ENCODE measurements around the gene DIAPH3. TPM values are rescaled to one million over a fixed set of nuclear protein-coding genes. Genes with fewer than 3 reads are reported as not detected.

The DIAPH3 gene
- total RNA-seq, 2 experiments from 2014 or later = 0.08 to 0.11 TPM

- POLR2A ChIA-PET = no interaction called here
- Histone ChIP-seq H3K9me3 (ENCODE audit: control insufficient read depth in 1 of 2, insufficient read depth in 1 of 2, low read length in 2 of 2) (no peaks in the 10 kb centered on the region), H3K36me3 (ENCODE audit: insufficient read depth, low read length) (no peaks in the 10 kb centered on the region), H3K4me3 (ENCODE audit: low read length) (no peak overlapping the region), H3K27ac (ENCODE audit: low read depth in 1 of 2, low read length in 2 of 2) (no peak overlapping the region), H3K27me3 (ENCODE audit: control insufficient read depth in 1 of 2, insufficient read depth in 2 of 2, low read length in 2 of 2) (no peaks in the 10 kb centered on the region), H3K4me1 (ENCODE audit: insufficient read depth, low read length) (no peaks in the 10 kb centered on the region)
- CTCF ChIA-PET = interaction anchor here (1.6 kb wide), 1 partner anchor 18 kb away, joined by 3 read pairs; no protein-coding TSS in a partner anchor
- no peak for DNase-seq
- TF ChIP-seq CTCF (IDR thresholded peaks at IDR 0.05) = no peak
- H3K36me3 Mint-ChIP-seq (ENCODE audit: low read depth) = no peaks in the 10 kb centered on the region
- no peak for ATAC-seq (ENCODE audit: poor library complexity)
- no peaks in the 10 kb centered on the region for H3K27me3 Mint-ChIP-seq
- H3K27ac Mint-ChIP-seq = no peak overlapping the region
- no peaks in the 10 kb centered on the region for H3K4me1 Mint-ChIP-seq (ENCODE audit: low read depth)
- H3K4me3 Mint-ChIP-seq = no peak overlapping the region
- no peaks in the 10 kb centered on the region for H3K9me3 Mint-ChIP-seq
- intact Hi-C loops (cut with DNase I, micrococcal nuclease) = no loop called here
Measured at GRCh38 chr13:60150538-60150937, 13.2 kb downstream of the DIAPH3 start.

- no peak overlapping the region for H3K27ac Mint-ChIP-seq
- Histone ChIP-seq H3K4me3 (ENCODE audit: low read length) (no peak overlapping the region), H3K9me3 (ENCODE audit: control insufficient read depth in 1 of 2, insufficient read depth in 1 of 2, low read length in 2 of 2) (no peaks in the 10 kb centered on the region), H3K36me3 (ENCODE audit: insufficient read depth, low read length) (no peaks in the 10 kb centered on the region), H3K4me1 (ENCODE audit: insufficient read depth, low read length) (no peaks in the 10 kb centered on the region), H3K27ac (ENCODE audit: low read depth in 1 of 2, low read length in 2 of 2) (no peak overlapping the region), H3K27me3 (ENCODE audit: control insufficient read depth in 1 of 2, insufficient read depth in 2 of 2, low read length in 2 of 2) (no peaks in the 10 kb centered on the region)
- ChIA-PET POLR2A (no interaction called here), CTCF (no interaction called here)
- no peaks in the 10 kb centered on the region for H3K9me3 Mint-ChIP-seq
- no peaks in the 10 kb centered on the region for H3K27me3 Mint-ChIP-seq
- no peak for TF ChIP-seq CTCF (IDR thresholded peaks at IDR 0.05)
- no peak for ATAC-seq (ENCODE audit: poor library complexity)
- intact Hi-C loops (cut with DNase I, micrococcal nuclease) = no loop called here
- H3K36me3 Mint-ChIP-seq (ENCODE audit: low read depth) = no peaks in the 10 kb centered on the region
- peaks cover 9% of the 10 kb centered on the region for H3K4me1 Mint-ChIP-seq (ENCODE audit: low read depth)
- no peak overlapping the region for H3K4me3 Mint-ChIP-seq
- DNase-seq = no peak
Measured at GRCh38 chr13:60148918-60149317, 14.8 kb downstream of the DIAPH3 start.

- H3K4me3 ChIP-seq (ENCODE audit: low read length) = no peak overlapping the region
- ChIA-PET CTCF (no interaction called here), POLR2A (no interaction called here)
- Mint-ChIP-seq H3K27me3 (no peaks in the 10 kb centered on the region), H3K4me3 (no peak overlapping the region), H3K36me3 (ENCODE audit: low read depth) (no peaks in the 10 kb centered on the region), H3K4me1 (ENCODE audit: low read depth) (peaks cover 10% of the 10 kb centered on the region), H3K27ac (no peak overlapping the region), H3K9me3 (no peaks in the 10 kb centered on the region)
- no peak overlapping the region for H3K27ac ChIP-seq (ENCODE audit: low read depth in 1 of 2, low read length in 2 of 2)
- H3K9me3 ChIP-seq (ENCODE audit: control insufficient read depth in 1 of 2, insufficient read depth in 1 of 2, low read length in 2 of 2) = no peaks in the 10 kb centered on the region
- no peak for DNase-seq
- intact Hi-C loops (cut with DNase I, micrococcal nuclease) = no loop called here
- no peaks in the 10 kb centered on the region for H3K36me3 ChIP-seq (ENCODE audit: insufficient read depth, low read length)
- TF ChIP-seq CTCF (IDR thresholded peaks at IDR 0.05) = no peak
- no peaks in the 10 kb centered on the region for H3K4me1 ChIP-seq (ENCODE audit: insufficient read depth, low read length)
- no peaks in the 10 kb centered on the region for H3K27me3 ChIP-seq (ENCODE audit: control insufficient read depth in 1 of 2, insufficient read depth in 2 of 2, low read length in 2 of 2)
- ATAC-seq (ENCODE audit: poor library complexity) = no peak
Measured at GRCh38 chr13:60147361-60147760, 16.4 kb downstream of the DIAPH3 start.

Data from CD4-positive, alpha-beta T cell (primary cell).